Mesothelial cell of epicardium (in vitro differentiated cells): Measurements from ENCODE around the gene IL15RA. TPM values are rescaled to one million over a fixed set of nuclear protein-coding genes. Genes with fewer than 3 reads are reported as not detected.

Experiments used
- DNase-seq, 2 experiments: peaks; one replicate each; pipeline ENCODE4 v3.0.0; 2021; ENCODE audit warnings: low spot score in 2 of 2; ENCODE audit not compliant: unreplicated experiment in 2 of 2
- H3K27ac Mint-ChIP-seq: 2 replicates; pipeline ENCODE4 v1.8.0; 2021; ENCODE audit warnings: mixed read lengths
- H3K27me3 Mint-ChIP-seq: 2 replicates; pipeline ENCODE4 v1.8.0; 2021; ENCODE audit warnings: low read depth, mixed read lengths
- H3K36me3 Mint-ChIP-seq: 2 replicates; pipeline ENCODE4 v1.8.0; 2021; ENCODE audit warnings: mixed read lengths
- H3K4me1 Mint-ChIP-seq: 2 replicates; pipeline ENCODE4 v1.8.0; 2021; ENCODE audit warnings: mixed read lengths
- H3K4me3 Mint-ChIP-seq: 2 replicates; pipeline ENCODE4 v1.8.0; 2021; ENCODE audit warnings: mild to moderate bottlenecking, moderate library complexity, mixed read lengths
- H3K9me3 Mint-ChIP-seq: 2 replicates; pipeline ENCODE4 v1.8.0; 2021; ENCODE audit warnings: mixed read lengths
- total RNA-seq: library from RNA; stranded (reverse); gene quantifications from 3 replicates; pipeline ENCODE4 v1.2.1, GENCODE V29; 2021
- TF ChIP-seq, protein P1 (sequence below): fragments of 200-600 bp; sonication (generic); IDR thresholded peaks from one replicate; pipeline ENCODE4 v1.5.0; 2021; ENCODE audit warnings: antibody characterized with exemption; ENCODE audit not compliant: unreplicated experiment

Gene IL15RA
- total RNA-seq, 1 donor from 2014 or later: not detected

DNA sequence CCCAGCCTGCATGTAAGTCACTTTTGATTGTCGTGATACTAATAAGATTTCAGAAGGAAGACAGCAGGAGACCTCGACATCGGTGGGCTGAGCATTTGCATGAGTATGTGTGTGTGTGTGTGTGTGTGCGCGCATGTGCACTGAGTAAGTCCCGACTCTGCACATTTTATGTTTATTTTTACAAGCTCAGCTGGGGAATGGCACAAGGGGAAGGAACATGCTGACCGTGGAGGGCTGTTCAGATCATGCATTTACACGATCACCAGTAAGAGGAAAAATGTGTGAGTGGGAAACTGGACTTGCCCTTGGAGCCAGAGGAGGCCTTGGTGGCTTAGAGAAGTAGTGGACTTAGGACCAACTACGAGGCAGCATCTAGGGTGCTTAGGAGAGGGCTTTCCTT is 43.5 kb upstream of the IL15RA start:
- no peak overlapping the region for H3K27ac Mint-ChIP-seq
- peaks cover 27% of the 10 kb centered on the region for H3K27me3 Mint-ChIP-seq
- H3K36me3 Mint-ChIP-seq: no peaks in the 10 kb centered on the region
- TF ChIP-seq, protein P1, sequence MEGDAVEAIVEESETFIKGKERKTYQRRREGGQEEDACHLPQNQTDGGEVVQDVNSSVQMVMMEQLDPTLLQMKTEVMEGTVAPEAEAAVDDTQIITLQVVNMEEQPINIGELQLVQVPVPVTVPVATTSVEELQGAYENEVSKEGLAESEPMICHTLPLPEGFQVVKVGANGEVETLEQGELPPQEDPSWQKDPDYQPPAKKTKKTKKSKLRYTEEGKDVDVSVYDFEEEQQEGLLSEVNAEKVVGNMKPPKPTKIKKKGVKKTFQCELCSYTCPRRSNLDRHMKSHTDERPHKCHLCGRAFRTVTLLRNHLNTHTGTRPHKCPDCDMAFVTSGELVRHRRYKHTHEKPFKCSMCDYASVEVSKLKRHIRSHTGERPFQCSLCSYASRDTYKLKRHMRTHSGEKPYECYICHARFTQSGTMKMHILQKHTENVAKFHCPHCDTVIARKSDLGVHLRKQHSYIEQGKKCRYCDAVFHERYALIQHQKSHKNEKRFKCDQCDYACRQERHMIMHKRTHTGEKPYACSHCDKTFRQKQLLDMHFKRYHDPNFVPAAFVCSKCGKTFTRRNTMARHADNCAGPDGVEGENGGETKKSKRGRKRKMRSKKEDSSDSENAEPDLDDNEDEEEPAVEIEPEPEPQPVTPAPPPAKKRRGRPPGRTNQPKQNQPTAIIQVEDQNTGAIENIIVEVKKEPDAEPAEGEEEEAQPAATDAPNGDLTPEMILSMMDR: no peak
- no peak overlapping the region for H3K4me3 Mint-ChIP-seq
- no peaks in the 10 kb centered on the region for H3K4me1 Mint-ChIP-seq
- H3K9me3 Mint-ChIP-seq: peaks cover 4% of the 10 kb centered on the region
- DNase-seq: no peak

DNA sequence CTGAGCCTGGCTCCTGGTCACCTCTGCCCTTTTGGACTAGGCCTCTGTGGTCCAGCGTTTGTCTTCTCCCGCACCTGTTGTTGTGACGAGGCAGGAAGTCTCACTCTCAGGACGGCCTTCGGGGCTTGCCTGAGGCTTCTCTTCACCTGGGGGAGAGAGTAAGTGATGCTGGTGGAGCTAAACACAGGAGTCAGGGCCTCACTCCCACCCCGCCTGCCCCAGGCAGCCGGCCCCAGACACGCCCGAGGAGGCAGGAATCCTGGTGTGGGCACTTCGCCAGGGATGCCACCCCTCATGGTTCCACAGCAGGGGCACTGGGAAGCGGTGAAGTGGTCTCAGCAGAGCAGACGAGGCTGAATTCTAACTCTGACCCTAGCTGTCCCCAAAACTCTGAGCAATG is 42.5 kb upstream of the IL15RA start:
- Mint-ChIP-seq H3K27ac (no peak overlapping the region), H3K9me3 (peaks cover 4% of the 10 kb centered on the region), H3K4me1 (no peaks in the 10 kb centered on the region), H3K4me3 (no peak overlapping the region), H3K27me3 (peaks cover 27% of the 10 kb centered on the region), H3K36me3 (no peaks in the 10 kb centered on the region)
- TF ChIP-seq, protein P1: no peak
- DNase-seq: no peak

DNA sequence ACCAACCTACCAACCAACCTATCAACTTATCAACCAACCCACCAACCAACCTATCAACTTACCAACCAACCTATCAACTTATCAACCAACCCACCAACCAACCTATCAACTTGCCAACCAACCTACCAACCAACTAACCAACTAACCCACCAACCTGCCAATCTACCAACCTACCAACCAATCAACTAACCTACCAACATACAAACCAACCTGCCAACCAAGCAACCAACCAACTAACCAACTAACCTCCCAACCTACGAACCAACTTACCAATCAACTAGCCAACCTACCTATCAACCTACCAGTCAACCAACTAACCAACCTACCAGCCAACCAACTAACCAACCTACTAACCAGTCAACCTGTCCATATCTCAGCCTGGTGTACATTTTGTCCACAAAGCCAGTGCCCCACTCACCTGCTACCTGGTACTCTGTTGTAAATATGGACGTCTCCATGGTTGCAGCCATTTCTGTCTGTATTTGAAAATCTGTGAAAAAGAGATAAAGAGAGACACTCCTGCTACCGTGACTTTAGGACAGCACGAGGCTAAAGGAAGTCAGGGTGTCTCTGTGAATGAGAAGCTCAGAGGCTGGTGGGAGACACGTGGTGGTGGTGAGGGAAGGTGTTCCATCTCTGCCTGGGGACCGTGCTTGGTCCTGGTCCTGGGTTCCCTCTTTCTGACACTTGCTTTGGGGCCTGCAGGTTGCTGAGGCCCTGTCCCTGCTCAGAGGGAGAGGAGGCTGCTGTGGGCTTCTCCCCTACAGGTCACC is 41.9 kb upstream of the IL15RA start:
- Mint-ChIP-seq H3K27me3 (peaks cover 27% of the 10 kb centered on the region), H3K27ac (no peak overlapping the region), H3K36me3 (no peaks in the 10 kb centered on the region), H3K4me1 (no peaks in the 10 kb centered on the region), H3K9me3 (peaks cover 4% of the 10 kb centered on the region), H3K4me3 (no peak overlapping the region)
- no peak for DNase-seq
- TF ChIP-seq, protein P1: no peak

DNA sequence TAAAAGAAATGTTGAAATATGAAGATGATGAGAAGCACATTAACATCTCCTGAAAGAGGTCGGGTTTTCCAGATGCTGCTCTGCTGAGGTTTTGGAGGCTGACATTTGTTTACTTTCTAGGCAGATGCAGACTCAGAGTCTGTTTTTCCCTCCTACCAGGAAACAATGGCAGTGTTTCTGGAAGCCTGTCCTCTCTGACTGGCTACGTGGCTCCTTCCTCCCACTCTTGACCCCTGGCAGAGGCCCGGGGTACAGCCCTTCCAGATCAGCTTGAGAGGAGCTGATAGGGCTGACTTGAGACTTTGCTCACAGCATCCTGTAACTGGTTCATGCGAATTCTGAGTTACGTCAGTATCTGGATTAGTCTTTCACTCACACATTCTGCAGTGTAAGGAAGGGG is 41.1 kb upstream of the IL15RA start:
- peaks cover 22% of the 10 kb centered on the region for H3K27me3 Mint-ChIP-seq
- no peaks in the 10 kb centered on the region for H3K4me1 Mint-ChIP-seq
- TF ChIP-seq, protein P1: no peak
- H3K4me3 Mint-ChIP-seq: no peak overlapping the region
- H3K36me3 Mint-ChIP-seq: no peaks in the 10 kb centered on the region
- H3K9me3 Mint-ChIP-seq: peaks cover 4% of the 10 kb centered on the region
- DNase-seq: no peak
- H3K27ac Mint-ChIP-seq: no peak overlapping the region

DNA sequence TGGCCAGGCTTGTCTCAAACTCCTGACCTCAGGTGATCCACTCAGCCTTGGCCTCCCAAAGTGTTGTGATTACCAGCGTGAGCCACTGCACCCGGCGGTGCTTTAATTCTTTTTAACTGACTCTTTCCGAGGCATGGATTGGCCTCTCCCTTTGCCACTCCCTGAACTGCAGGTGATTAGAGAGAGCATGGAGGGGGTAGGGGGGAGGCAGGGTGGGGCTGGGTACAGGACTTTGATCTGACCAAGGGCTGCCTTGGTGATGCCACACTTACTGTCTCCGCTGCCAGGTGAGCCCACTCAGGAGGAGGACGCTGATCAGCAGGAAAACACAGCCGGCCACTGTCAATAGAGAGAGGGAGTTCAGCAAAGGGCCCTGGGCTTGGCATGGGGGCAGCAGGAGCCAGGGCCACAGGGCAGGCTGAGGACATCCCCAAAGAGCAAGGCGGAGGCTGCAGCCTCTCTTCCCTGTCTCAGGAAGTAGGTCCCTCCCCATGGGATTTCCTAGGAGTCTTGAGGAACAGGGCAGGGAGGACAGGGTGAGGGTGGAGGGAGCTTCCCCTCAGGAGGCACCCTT is 40.5 kb upstream of the IL15RA start:
- H3K27me3 Mint-ChIP-seq: peaks cover 23% of the 10 kb centered on the region
- peaks cover 4% of the 10 kb centered on the region for H3K9me3 Mint-ChIP-seq
- H3K4me3 Mint-ChIP-seq: no peak overlapping the region
- no peak for DNase-seq
- no peaks in the 10 kb centered on the region for H3K36me3 Mint-ChIP-seq
- no peaks in the 10 kb centered on the region for H3K4me1 Mint-ChIP-seq
- H3K27ac Mint-ChIP-seq: no peak overlapping the region
- TF ChIP-seq, protein P1: no peak
